ENCODE measurements around the gene LRRC17. TPM values are rescaled to one million over a fixed set of nuclear protein-coding genes. Genes with fewer than 3 reads are reported as not detected.
"Not testable (repeated sequence)": the region's sequence is repeated elsewhere in the genome, so short reads cannot be mapped to it uniquely, and the experiment has no call there.

LRRC17 gene
- total RNA-seq, 4 donors from 2014 or later = 3.0 to 4.1 (median 3.2) TPM

GRCh38 chr7:102897856-102898531, 14.8 kb upstream of the LRRC17 start:
- Histone ChIP-seq H3K4me1 (no peaks in the 10 kb centered on the region), H3K27me3 (no peaks in the 10 kb centered on the region), H3K36me3 (no peaks in the 10 kb centered on the region), H3K9me3 (no peaks in the 10 kb centered on the region), H3K4me3 (replicated peaks in 1 of 3) (no peak overlapping the region), H3K27ac (no peak overlapping the region)
- TF ChIP-seq CTCF (IDR thresholded peaks at IDR 0.05) (no peak), POLR2A (IDR thresholded peaks at IDR 0.05) (no peak)
- DNase-seq = no peak
- intact Hi-C loops (cut with DNase I) = no loop called here
- 83 to 88% methylated on average over 5 of the region's 5 CpGs for WGBS, 2 donors

- intact Hi-C loops (cut with DNase I) = no loop called here
- no peak for DNase-seq
- 89 to 94% methylated on average over 5 of the region's 5 CpGs for WGBS, 2 donors
- H3K27ac ChIP-seq = no peak overlapping the region
- no peak for TF ChIP-seq POLR2A (IDR thresholded peaks at IDR 0.05)
- no peak for TF ChIP-seq CTCF (IDR thresholded peaks at IDR 0.05)
- no peak overlapping the region for H3K4me3 ChIP-seq (replicated peaks in 1 of 3)
- no peaks in the 10 kb centered on the region for H3K36me3 ChIP-seq
- H3K27me3 ChIP-seq = no peaks in the 10 kb centered on the region
- no peaks in the 10 kb centered on the region for H3K9me3 ChIP-seq
- H3K4me1 ChIP-seq = no peaks in the 10 kb centered on the region
Measured at GRCh38 chr7:102898532-102898859, 14.3 kb upstream of the LRRC17 start.

GRCh38 chr7:102902052-102902451, 10.7 kb upstream of the LRRC17 start:
- H3K36me3 ChIP-seq; H3K9me3 ChIP-seq; H3K27me3 ChIP-seq; H3K27ac ChIP-seq; H3K4me1 ChIP-seq; H3K4me3 ChIP-seq (replicated peaks in 1 of 3); DNase-seq; intact Hi-C loops (cut with DNase I): not testable (repeated sequence)
- 86 to 89% methylated on average over 2 of the region's 2 CpGs for WGBS, 2 donors

GRCh38 chr7:102903576-102903975, 9.2 kb upstream of the LRRC17 start:
- 89 to 98% methylated on average over 1 of the region's 1 CpG for WGBS, 2 donors
- H3K36me3 ChIP-seq; H3K4me1 ChIP-seq; DNase-seq; H3K9me3 ChIP-seq; intact Hi-C loops (cut with DNase I); H3K27me3 ChIP-seq; H3K27ac ChIP-seq; H3K4me3 ChIP-seq (replicated peaks in 1 of 3): not testable (repeated sequence)

- H3K9me3 ChIP-seq = no peaks in the 10 kb centered on the region
- H3K27ac ChIP-seq = no peak overlapping the region
- no peak for TF ChIP-seq CTCF (IDR thresholded peaks at IDR 0.05)
- no peak for TF ChIP-seq POLR2A (IDR thresholded peaks at IDR 0.05)
- H3K4me1 ChIP-seq = no peaks in the 10 kb centered on the region
- intact Hi-C loops (cut with DNase I) = no loop called here
- H3K27me3 ChIP-seq = no peaks in the 10 kb centered on the region
- H3K4me3 ChIP-seq (replicated peaks in 1 of 3) = no peak overlapping the region
- no peaks in the 10 kb centered on the region for H3K36me3 ChIP-seq
- DNase-seq = no peak
Measured at GRCh38 chr7:102908676-102909075, 4.1 kb upstream of the LRRC17 start.

- no peak for DNase-seq
- H3K27ac ChIP-seq = no peak overlapping the region
- H3K27me3 ChIP-seq = no peaks in the 10 kb centered on the region
- no peak overlapping the region for H3K4me3 ChIP-seq (replicated peaks in 1 of 3)
- H3K4me1 ChIP-seq = no peaks in the 10 kb centered on the region
- no peaks in the 10 kb centered on the region for H3K36me3 ChIP-seq
- 69 to 76% methylated on average over 9 of the region's 9 CpGs for WGBS, 2 donors
- intact Hi-C loops (cut with DNase I) = no loop called here
- no peak for TF ChIP-seq CTCF (IDR thresholded peaks at IDR 0.05)
- no peak for TF ChIP-seq POLR2A (IDR thresholded peaks at IDR 0.05)
- H3K9me3 ChIP-seq = no peaks in the 10 kb centered on the region
Measured at GRCh38 chr7:102913826-102914225, 1.0 kb downstream of the LRRC17 start.
